Left ventricle myocardium superior (tissue), 1 donor: ENCODE data around the gene CPNE2. TPM values are rescaled to one million over a fixed set of nuclear protein-coding genes. Genes with fewer than 3 reads are reported as not detected.

Experiments used
- total RNA-seq: library from RNA; stranded (reverse); fragmentation: NEBNext Ultra II Directional; extraction: Animal tissue kit (Norgen Biotek cat#: 25700); gene quantifications from one replicate; pipeline ENCODE4 v1.2.1, GENCODE V29; 2021
- donor health status: DM: no; HTN: yes; CAD: no; lungs with severe emphysema.

The CPNE2 gene
- total RNA-seq, 1 donor from 2014 or later, result 11.2 TPM

Other genes with a start within 250 kb of the CPNE2 start
- not detected for gene SLC12A3, start 227.4 kb upstream of the CPNE2 start, total RNA-seq
- 129 TPM for gene HERPUD1, start 160.4 kb upstream of the CPNE2 start, total RNA-seq
- 0.37 TPM for gene CETP, start 130.6 kb upstream of the CPNE2 start, total RNA-seq
- gene NLRC5, start 103.0 kb upstream of the CPNE2 start, total RNA-seq, result 9.8 TPM
- gene PSME3IP1, start 93.5 kb downstream of the CPNE2 start, total RNA-seq, result 59.0 TPM
- 20.3 TPM for gene RSPRY1, start 93.7 kb downstream of the CPNE2 start, total RNA-seq
- gene ARL2BP, start 152.7 kb downstream of the CPNE2 start, total RNA-seq, result 60.3 TPM
- gene PLLP, start 192.1 kb downstream of the CPNE2 start, total RNA-seq, result 3.1 TPM